Measurements from ENCODE around the gene IWS1. TPM values are rescaled to one million over a fixed set of nuclear protein-coding genes. Genes with fewer than 3 reads are reported as not detected.

The IWS1 gene
- total RNA-seq, 1 donor from 2014 or later: 39.3 TPM

- no peak for DNase-seq
- intact Hi-C loops (cut with DNase I): no loop called here
- Histone ChIP-seq H3K27me3 (no peaks in the 10 kb centered on the region), H3K36me3 (no peaks in the 10 kb centered on the region), H3K9me3 (no peaks in the 10 kb centered on the region), H3K4me1 (no peaks in the 10 kb centered on the region), H3K27ac (no peak overlapping the region), H3K4me3 (no peak overlapping the region)
- no peak for ATAC-seq
- TF ChIP-seq, protein P1, sequence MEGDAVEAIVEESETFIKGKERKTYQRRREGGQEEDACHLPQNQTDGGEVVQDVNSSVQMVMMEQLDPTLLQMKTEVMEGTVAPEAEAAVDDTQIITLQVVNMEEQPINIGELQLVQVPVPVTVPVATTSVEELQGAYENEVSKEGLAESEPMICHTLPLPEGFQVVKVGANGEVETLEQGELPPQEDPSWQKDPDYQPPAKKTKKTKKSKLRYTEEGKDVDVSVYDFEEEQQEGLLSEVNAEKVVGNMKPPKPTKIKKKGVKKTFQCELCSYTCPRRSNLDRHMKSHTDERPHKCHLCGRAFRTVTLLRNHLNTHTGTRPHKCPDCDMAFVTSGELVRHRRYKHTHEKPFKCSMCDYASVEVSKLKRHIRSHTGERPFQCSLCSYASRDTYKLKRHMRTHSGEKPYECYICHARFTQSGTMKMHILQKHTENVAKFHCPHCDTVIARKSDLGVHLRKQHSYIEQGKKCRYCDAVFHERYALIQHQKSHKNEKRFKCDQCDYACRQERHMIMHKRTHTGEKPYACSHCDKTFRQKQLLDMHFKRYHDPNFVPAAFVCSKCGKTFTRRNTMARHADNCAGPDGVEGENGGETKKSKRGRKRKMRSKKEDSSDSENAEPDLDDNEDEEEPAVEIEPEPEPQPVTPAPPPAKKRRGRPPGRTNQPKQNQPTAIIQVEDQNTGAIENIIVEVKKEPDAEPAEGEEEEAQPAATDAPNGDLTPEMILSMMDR (IDR thresholded peaks at IDR 0.05): no peak
These were observed 76.9 kb downstream of the IWS1 start for GRCh38 chr2:127449414-127449813.

DNA sequence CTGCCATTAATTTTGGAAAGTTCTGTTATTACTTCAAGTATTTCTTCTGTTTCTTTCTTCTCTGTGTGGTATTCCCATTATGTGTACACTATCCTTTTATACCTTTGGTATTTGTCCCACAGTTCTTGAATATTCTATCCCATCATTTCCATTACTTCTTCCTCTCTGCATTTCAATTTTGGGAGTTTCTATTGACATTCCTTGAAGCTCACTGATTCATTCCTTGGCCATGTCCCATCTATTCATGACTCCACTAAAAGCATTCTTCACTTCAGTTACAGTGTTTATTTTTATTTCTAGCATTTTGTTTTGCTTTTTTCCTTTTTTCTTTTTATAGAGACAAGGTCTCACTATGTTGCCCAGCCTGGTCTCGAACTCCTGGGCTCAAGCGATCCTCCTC lies 77.8 kb downstream of the IWS1 start:
- Histone ChIP-seq H3K4me1 (no peaks in the 10 kb centered on the region), H3K36me3 (no peaks in the 10 kb centered on the region), H3K27me3 (no peaks in the 10 kb centered on the region), H3K27ac (no peak overlapping the region), H3K9me3 (no peaks in the 10 kb centered on the region), H3K4me3 (no peak overlapping the region)
- ATAC-seq: no peak
- TF ChIP-seq, protein P1 (IDR thresholded peaks at IDR 0.05): no peak
- no peak for DNase-seq
- intact Hi-C loops (cut with DNase I): no loop called here

DNA sequence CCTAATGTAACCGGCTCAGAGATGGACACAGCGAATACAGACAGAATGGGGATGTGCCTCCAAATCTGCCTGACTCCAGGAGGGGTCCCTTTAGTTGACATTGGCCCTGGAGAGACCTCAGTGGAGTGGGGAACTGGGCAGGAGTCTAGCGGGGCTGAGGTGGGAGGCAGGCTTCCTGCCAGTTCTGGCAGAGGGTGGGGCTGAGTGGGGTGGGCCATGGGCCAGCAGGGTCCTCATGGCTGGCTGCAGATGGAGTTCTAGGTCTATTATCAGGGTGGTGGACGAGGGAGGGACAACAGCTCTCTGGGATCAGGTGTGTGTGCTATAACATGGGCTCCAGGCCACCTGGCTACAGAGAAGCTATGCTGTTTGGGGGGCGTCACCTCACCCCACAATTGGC lies 86.9 kb downstream of the IWS1 start:
- H3K27ac ChIP-seq: no peak overlapping the region
- no peaks in the 10 kb centered on the region for H3K4me1 ChIP-seq
- H3K9me3 ChIP-seq: peaks cover 6% of the 10 kb centered on the region
- ATAC-seq (peak; percentile 22), DNase-seq (peak; percentile 54)
- no peaks in the 10 kb centered on the region for H3K27me3 ChIP-seq
- intact Hi-C loops (cut with DNase I): no loop called here
- H3K36me3 ChIP-seq: no peaks in the 10 kb centered on the region
- TF ChIP-seq, protein P1 (IDR thresholded peaks at IDR 0.05): no peak
- H3K4me3 ChIP-seq: no peak overlapping the region

DNA sequence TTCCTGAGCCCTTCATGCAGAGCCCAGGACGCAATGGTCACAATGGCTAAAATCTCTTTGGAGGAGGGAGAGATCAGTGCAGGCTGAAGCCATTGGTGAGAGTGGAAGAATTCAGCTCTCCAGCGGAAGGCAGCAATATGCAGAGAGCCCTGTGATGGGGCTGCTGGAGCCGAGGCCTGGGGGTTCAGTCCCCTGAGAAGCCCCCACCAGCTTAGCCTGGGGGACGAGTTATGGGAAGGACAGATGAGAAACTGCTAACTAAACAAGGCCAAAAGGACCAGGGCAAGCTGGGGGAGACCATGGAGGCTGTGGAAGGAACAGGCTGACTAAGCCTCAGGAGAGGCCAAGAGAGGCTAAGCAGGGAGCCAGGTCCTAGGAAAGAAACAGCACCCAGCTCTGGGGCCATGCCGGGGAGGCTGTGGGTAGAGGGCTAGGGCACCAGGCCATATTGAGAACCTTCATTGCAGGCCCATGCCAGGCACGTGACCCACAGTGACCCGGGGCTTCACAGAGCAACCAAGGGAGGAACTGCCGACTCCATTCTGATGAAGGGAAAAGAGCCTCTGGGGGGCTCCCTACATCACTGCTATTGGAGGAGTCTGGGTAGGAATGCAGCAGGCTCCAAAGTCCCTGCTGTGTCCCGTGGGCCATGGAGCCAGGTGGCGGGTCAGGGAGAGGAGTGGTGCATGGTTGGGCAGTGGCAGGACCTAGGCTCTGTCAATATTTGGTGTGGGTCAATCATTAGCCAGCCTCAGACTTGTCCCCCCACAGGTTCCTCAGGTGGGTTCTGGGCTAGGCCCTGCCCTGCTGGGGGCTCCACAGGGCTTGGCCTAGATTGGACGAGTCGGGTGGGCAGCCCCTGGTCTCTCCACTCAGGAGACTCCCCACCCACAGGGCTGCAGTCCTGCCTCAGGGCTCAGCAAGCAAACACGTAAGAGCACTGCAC lies 88.2 kb downstream of the IWS1 start:
- Histone ChIP-seq H3K9me3 (peaks cover 6% of the 10 kb centered on the region), H3K36me3 (no peaks in the 10 kb centered on the region), H3K4me3 (no peak overlapping the region), H3K27me3 (no peaks in the 10 kb centered on the region), H3K27ac (no peak overlapping the region), H3K4me1 (no peaks in the 10 kb centered on the region)
- TF ChIP-seq, protein P1 (IDR thresholded peaks at IDR 0.05): no peak
- DNase-seq (peak; percentile 54), ATAC-seq (peak; percentile 52)
- intact Hi-C loops (cut with DNase I): no loop called here

- H3K4me1 ChIP-seq: no peaks in the 10 kb centered on the region
- H3K9me3 ChIP-seq: peaks cover 6% of the 10 kb centered on the region
- TF ChIP-seq, protein P1 (IDR thresholded peaks at IDR 0.05): no peak
- H3K27ac ChIP-seq: no peak overlapping the region
- intact Hi-C loops (cut with DNase I): no loop called here
- peak; percentile 53 for DNase-seq
- no peaks in the 10 kb centered on the region for H3K36me3 ChIP-seq
- H3K4me3 ChIP-seq: no peak overlapping the region
- no peaks in the 10 kb centered on the region for H3K27me3 ChIP-seq
- no peak for ATAC-seq
These were observed 89.2 kb downstream of the IWS1 start for GRCh38 chr2:127437056-127437455.

Data from upper lobe of right lung (tissue), 1 donor.